GM23248 (cell line): Measurements from ENCODE around the gene PAM. TPM values are rescaled to one million over a fixed set of nuclear protein-coding genes. Genes with fewer than 3 reads are reported as not detected.
A peak's percentile ranks its signal among the peaks of the same experiment; 100 is the strongest.

Source experiments
- DNase-seq: peaks from one replicate; pipeline ENCODE4 v3.0.0-alpha.2; 2015
- H2AFZ ChIP-seq: fragments of 200-600 bp; sonication (generic); 2 replicates; pipeline ENCODE4 v1.6.1; 2016; ENCODE audit warnings: antibody characterized with exemption
- H3F3A ChIP-seq: fragments of 200-600 bp; sonication (generic); 2 replicates; pipeline ENCODE4 v1.6.1; 2016; ENCODE audit warnings: mild to moderate bottlenecking, antibody characterized with exemption, mixed run types; ENCODE audit not compliant: insufficient read depth
- H3K27ac ChIP-seq: fragments of 200-600 bp; sonication (generic); 2 replicates; pipeline ENCODE4 v1.5.1; 2016; ENCODE audit warnings: mild to moderate bottlenecking
- H3K27me3 ChIP-seq: fragments of 200-600 bp; sonication (generic); replicated peaks from 2 replicates; pipeline ENCODE4 v1.6.1; 2016; ENCODE audit warnings: mild to moderate bottlenecking; ENCODE audit not compliant: insufficient read depth
- H3K36me3 ChIP-seq: fragments of 200-600 bp; sonication (generic); 2 replicates; pipeline ENCODE4 v1.6.1; 2016; ENCODE audit warnings: low read depth, mild to moderate bottlenecking
- H3K4me1 ChIP-seq: fragments of 200-600 bp; sonication (generic); 2 replicates; pipeline ENCODE4 v1.6.1; 2016; ENCODE audit warnings: mild to moderate bottlenecking; ENCODE audit not compliant: insufficient read depth
- H3K4me2 ChIP-seq: fragments of 200-600 bp; sonication (generic); one replicate; pipeline ENCODE4 v1.6.1; 2016; ENCODE audit warnings: mild to moderate bottlenecking; ENCODE audit not compliant: unreplicated experiment
- H3K4me3 ChIP-seq: fragments of 200-600 bp; sonication (generic); 2 replicates; pipeline ENCODE4 v1.5.1; 2016; ENCODE audit warnings: mild to moderate bottlenecking
- H3K79me2 ChIP-seq: fragments of 200-600 bp; sonication (generic); 2 replicates; pipeline ENCODE4 v1.6.1; 2016; ENCODE audit warnings: mild to moderate bottlenecking; ENCODE audit not compliant: insufficient read depth
- H3K9ac ChIP-seq: fragments of 200-600 bp; sonication (generic); 2 replicates; pipeline ENCODE4 v1.6.1; 2016; ENCODE audit warnings: mild to moderate bottlenecking
- H3K9me2 ChIP-seq: fragments of 200-600 bp; sonication (generic); 2 replicates; pipeline ENCODE4 v1.6.1; 2016; ENCODE audit warnings: mixed run types, mild to moderate bottlenecking, moderate library complexity; ENCODE audit not compliant: insufficient read depth
- H3K9me3 ChIP-seq: fragments of 200-600 bp; sonication (generic); one replicate; pipeline ENCODE4 v1.6.1; 2017; ENCODE audit warnings: low read depth
- H4K20me1 ChIP-seq: fragments of 200-600 bp; sonication (generic); 2 replicates; pipeline ENCODE4 v1.6.0; 2016; ENCODE audit not compliant: insufficient read depth
- EZH2 ChIP-seq: fragments of 200-600 bp; sonication (generic); IDR thresholded peaks from 2 replicates; pipeline ENCODE4 v1.6.1; 2018; ENCODE audit warnings: antibody characterized with exemption, mild to moderate bottlenecking; ENCODE audit not compliant: insufficient read depth, poor library complexity, severe bottlenecking
- EZH2phosphoT487 ChIP-seq: fragments of 200-600 bp; sonication (generic); IDR thresholded peaks from 2 replicates; pipeline ENCODE4 v1.6.1; 2018; ENCODE audit warnings: antibody characterized with exemption, moderate library complexity, mild to moderate bottlenecking, low read depth; ENCODE audit not compliant: insufficient read depth
- WGBS, 2 experiments: methylation state at CpG; one replicate each; pipeline ENCODE4 v1.1.6; 2015 to 2017; ENCODE audit warnings: low lambda C conversion rate in 2 of 2, low coverage in 1 of 2; ENCODE audit errors: missing lambda C conversion rate in 2 of 2; 5-methylcytosine and 5-hydroxymethylcytosine counted together
- in situ Hi-C: fragments of 300-500 bp; cut with MboI; formaldehyde crosslinking; loops from 2 replicates; pipeline ENCODE4 v1.15.0; 2020
- polyA plus RNA-seq: library from polyadenylated mRNA; unstranded; fragments of >200 nt; fragmentation: Nextera tagmentation; extraction: Ambion mirVana; gene quantifications from 2 replicates; pipeline ENCODE4 v1.2.1, GENCODE V29; 2016
- total RNA-seq: library from RNA; depleted of rRNA; stranded (reverse); fragments of >200 nt; shearing (Covaris generic); gene quantifications from 2 replicates; pipeline ENCODE4 v1.2.3, GENCODE V29; 2014

PAM gene
- total and polyA plus RNA-seq, 2 experiments from 2014 or later = 429 to 499 TPM

- H3K27me3 ChIP-seq = no peaks in the 10 kb centered on the region
- in situ Hi-C loops = no loop called here
- peak; percentile 30 for DNase-seq
These were observed 276.5 kb downstream of the PAM start for GRCh38 chr5:103031607-103032006.

GRCh38 chr5:103033696-103034095 is 278.6 kb downstream of the PAM start:
- Histone ChIP-seq H3K4me1 (peaks cover 7% of the 10 kb centered on the region; the same call in 1 of the 2 replicates), H2AFZ (no peak overlapping the region), H4K20me1 (no peaks in the 10 kb centered on the region), H3K4me2 (no peak overlapping the region), H3F3A (peaks cover 3% of the 10 kb centered on the region; the same call in 1 of the 2 replicates), H3K9ac (no peak overlapping the region), H3K9me3 (no peaks in the 10 kb centered on the region), H3K4me3 (no peak overlapping the region), H3K79me2 (no peaks in the 10 kb centered on the region), H3K9me2 (no peaks in the 10 kb centered on the region), H3K36me3 (peaks cover 26% of the 10 kb centered on the region), H3K27me3 (no peaks in the 10 kb centered on the region), H3K27ac (no peak overlapping the region)
- no peak for DNase-seq
- in situ Hi-C loops = no loop called here
- no peak for TF ChIP-seq EZH2
- no peak for TF ChIP-seq EZH2phosphoT487
- WGBS, 2 experiments = 94 to 96% methylated on average over 6 of the region's 6 CpGs

More at GRCh38 chr5:103031607-103032006, 276.5 kb downstream of the PAM start:
- no peaks in the 10 kb centered on the region for H3K79me2 ChIP-seq
- H4K20me1 ChIP-seq = no peaks in the 10 kb centered on the region
- H3K4me3 ChIP-seq = no peak overlapping the region
- H3K9me2 ChIP-seq = no peaks in the 10 kb centered on the region
- H3K4me1 ChIP-seq = peaks cover 4% of the 10 kb centered on the region; the same call in 1 of the 2 replicates
- TF ChIP-seq EZH2phosphoT487 = no peak
- no peak for TF ChIP-seq EZH2
- no peaks in the 10 kb centered on the region for H3K9me3 ChIP-seq
- H3F3A ChIP-seq = peaks cover 3% of the 10 kb centered on the region; the same call in 1 of the 2 replicates
- no peak overlapping the region for H2AFZ ChIP-seq
- peaks cover 35% of the 10 kb centered on the region for H3K36me3 ChIP-seq
- H3K27ac ChIP-seq = no peak overlapping the region
- no peak overlapping the region for H3K9ac ChIP-seq
- H3K4me2 ChIP-seq = no peak overlapping the region

GRCh38 chr5:103034662-103035392 is 279.7 kb downstream of the PAM start:
- no peak for TF ChIP-seq EZH2
- no peak for TF ChIP-seq EZH2phosphoT487
- Histone ChIP-seq H2AFZ (no peak overlapping the region), H4K20me1 (no peaks in the 10 kb centered on the region), H3K4me2 (no peak overlapping the region), H3K79me2 (no peaks in the 10 kb centered on the region), H3K9ac (no peak overlapping the region), H3K4me3 (no peak overlapping the region), H3K9me3 (no peaks in the 10 kb centered on the region), H3K36me3 (peaks cover 15% of the 10 kb centered on the region), H3K27me3 (no peaks in the 10 kb centered on the region), H3K4me1 (peaks cover 7% of the 10 kb centered on the region; the same call in 1 of the 2 replicates), H3K9me2 (no peaks in the 10 kb centered on the region), H3K27ac (no peak overlapping the region), H3F3A (peaks cover 3% of the 10 kb centered on the region; the same call in 1 of the 2 replicates)
- in situ Hi-C loops = no loop called here
- DNase-seq = no peak
- WGBS, 2 experiments = 75 to 78% methylated on average over 8 of the region's 8 CpGs

- no peak overlapping the region for H3K4me3 ChIP-seq
- H3K9me2 ChIP-seq = no peaks in the 10 kb centered on the region
- no peak overlapping the region for H3K9ac ChIP-seq
- H3K4me1 ChIP-seq = peaks cover 7% of the 10 kb centered on the region; the same call in 1 of the 2 replicates
- 22 to 35% methylated on average over 2 of the region's 2 CpGs for WGBS, 2 experiments
- no peaks in the 10 kb centered on the region for H3K9me3 ChIP-seq
- no peaks in the 10 kb centered on the region for H3K27me3 ChIP-seq
- no peaks in the 10 kb centered on the region for H3K79me2 ChIP-seq
- in situ Hi-C loops = no loop called here
- no peak overlapping the region for H3K4me2 ChIP-seq
- peak; percentile 66 for DNase-seq
- no peak overlapping the region for H3K27ac ChIP-seq
- no peaks in the 10 kb centered on the region for H4K20me1 ChIP-seq
- H2AFZ ChIP-seq = no peak overlapping the region
- H3F3A ChIP-seq = peaks cover 3% of the 10 kb centered on the region; the same call in 1 of the 2 replicates
- H3K36me3 ChIP-seq = peaks cover 9% of the 10 kb centered on the region; the same call in 1 of the 2 replicates
- TF ChIP-seq EZH2 = no peak
- TF ChIP-seq EZH2phosphoT487 = no peak
These were observed 280.6 kb downstream of the PAM start for GRCh38 chr5:103035701-103036100.
